ENCODE measurements around the gene TREML1. TPM values are rescaled to one million over a fixed set of nuclear protein-coding genes. Genes with fewer than 3 reads are reported as not detected.

The TREML1 gene
- total RNA-seq, 1 experiment from 2014 or later: not detected

GRCh38 chr6:41147917-41148316, 6.2 kb downstream of the TREML1 start:
- no peaks in the 10 kb centered on the region for H3K4me1 ChIP-seq (ENCODE audit: insufficient read depth, low read length, poor library complexity, severe bottlenecking)
- TF ChIP-seq EZH2 (IDR thresholded peaks at IDR 0.05; ENCODE audit: borderline replicate concordance, low read depth, low read length, poor library complexity, severe bottlenecking) (no peak), CTCF (conservative IDR thresholded peaks at IDR 0.05; ENCODE audit: low read depth, low read length) (no peak)
- no peaks in the 10 kb centered on the region for H3K9me3 ChIP-seq (ENCODE audit: low read depth, low read length, poor library complexity, severe bottlenecking)
- POLR2A ChIA-PET (ENCODE audit: low non-redundant PET): no interaction called here
- no TSS peak for BruUV-seq (replicated peaks)
- no peak overlapping the region for H3K4me3 ChIP-seq (ENCODE audit: low read depth, low read length, poor library complexity, severe bottlenecking)
- intact Hi-C loops (cut with micrococcal nuclease; ENCODE audit: unreplicated experiment): no loop called here
- H3K27me3 ChIP-seq (replicated peaks; ENCODE audit: insufficient read depth, low read depth, low read length, poor library complexity): peaks cover 10% of the 10 kb centered on the region
- no peak overlapping the region for H3K27ac ChIP-seq (ENCODE audit: low read depth, low read length, poor library complexity, severe bottlenecking)
- CTCF ChIA-PET: no interaction called here
- DNase-seq (ENCODE audit: low spot score): no peak
- H3K36me3 ChIP-seq (ENCODE audit: insufficient read depth, low read length, poor library complexity, severe bottlenecking): no peaks in the 10 kb centered on the region

- H3K9me3 ChIP-seq (ENCODE audit: low read depth, low read length, poor library complexity, severe bottlenecking): no peaks in the 10 kb centered on the region
- no TSS peak for BruUV-seq (replicated peaks)
- no peak overlapping the region for H3K27ac ChIP-seq (ENCODE audit: low read depth, low read length, poor library complexity, severe bottlenecking)
- no peak for DNase-seq (ENCODE audit: low spot score)
- no peaks in the 10 kb centered on the region for H3K4me1 ChIP-seq (ENCODE audit: insufficient read depth, low read length, poor library complexity, severe bottlenecking)
- H3K36me3 ChIP-seq (ENCODE audit: insufficient read depth, low read length, poor library complexity, severe bottlenecking): no peaks in the 10 kb centered on the region
- no peak overlapping the region for H3K4me3 ChIP-seq (ENCODE audit: low read depth, low read length, poor library complexity, severe bottlenecking)
- POLR2A ChIA-PET (ENCODE audit: low non-redundant PET): no interaction called here
- intact Hi-C loops (cut with micrococcal nuclease; ENCODE audit: unreplicated experiment): no loop called here
- no peaks in the 10 kb centered on the region for H3K27me3 ChIP-seq (replicated peaks; ENCODE audit: insufficient read depth, low read depth, low read length, poor library complexity)
- CTCF ChIA-PET: no interaction called here
- no peak for TF ChIP-seq EZH2 (IDR thresholded peaks at IDR 0.05; ENCODE audit: borderline replicate concordance, low read depth, low read length, poor library complexity, severe bottlenecking)
- no peak for TF ChIP-seq CTCF (conservative IDR thresholded peaks at IDR 0.05; ENCODE audit: low read depth, low read length)
These were observed 17.2 kb downstream of the TREML1 start for GRCh38 chr6:41136911-41137310.

DNA sequence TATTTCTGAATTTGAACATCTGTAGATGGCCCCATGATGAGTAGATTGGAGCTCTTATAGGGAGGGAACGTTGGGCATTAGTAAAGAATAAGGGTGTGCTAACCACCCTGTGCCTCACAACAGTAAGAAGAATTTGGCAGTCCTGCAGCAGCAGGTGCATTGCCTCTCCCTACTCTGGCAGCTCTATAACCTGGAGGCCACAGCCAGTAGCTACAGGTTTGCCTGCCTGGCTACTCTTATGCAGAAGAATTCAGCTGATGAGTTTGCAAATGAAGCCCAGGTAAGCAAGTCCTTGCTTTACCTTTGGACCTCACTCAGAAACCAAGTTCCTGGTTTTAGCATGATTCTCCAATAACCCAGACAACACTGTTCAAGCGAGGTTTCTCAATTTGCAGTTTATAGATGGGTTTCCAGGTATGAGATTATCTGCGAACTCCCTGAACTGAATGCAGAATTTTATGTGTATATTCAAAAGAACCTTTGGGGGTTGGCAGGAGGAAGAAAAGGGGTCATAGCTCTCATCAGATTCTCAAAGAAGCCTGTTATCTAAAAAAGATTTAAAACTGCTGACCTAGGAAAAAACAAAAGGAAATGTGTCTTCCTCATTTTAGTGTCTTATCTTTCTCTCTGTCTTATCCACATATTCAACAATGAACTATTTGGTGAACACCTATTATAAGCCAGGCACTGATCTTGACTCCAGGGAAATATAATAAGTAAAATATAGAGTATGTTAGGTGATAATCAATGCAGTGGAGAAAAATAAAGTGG, 18.9 kb downstream of the TREML1 start:
- TF ChIP-seq EZH2 (IDR thresholded peaks at IDR 0.05; ENCODE audit: borderline replicate concordance, low read depth, low read length, poor library complexity, severe bottlenecking): no peak
- no peak for TF ChIP-seq CTCF (conservative IDR thresholded peaks at IDR 0.05; ENCODE audit: low read depth, low read length)
- POLR2A ChIA-PET (ENCODE audit: low non-redundant PET): no interaction called here
- no peak overlapping the region for H3K4me3 ChIP-seq (ENCODE audit: low read depth, low read length, poor library complexity, severe bottlenecking)
- no peak overlapping the region for H3K27ac ChIP-seq (ENCODE audit: low read depth, low read length, poor library complexity, severe bottlenecking)
- no peaks in the 10 kb centered on the region for H3K36me3 ChIP-seq (ENCODE audit: insufficient read depth, low read length, poor library complexity, severe bottlenecking)
- H3K27me3 ChIP-seq (replicated peaks; ENCODE audit: insufficient read depth, low read depth, low read length, poor library complexity): no peaks in the 10 kb centered on the region
- intact Hi-C loops (cut with micrococcal nuclease; ENCODE audit: unreplicated experiment): no loop called here
- DNase-seq (ENCODE audit: low spot score): no peak
- H3K4me1 ChIP-seq (ENCODE audit: insufficient read depth, low read length, poor library complexity, severe bottlenecking): no peaks in the 10 kb centered on the region
- BruUV-seq (replicated peaks): no TSS peak
- no peaks in the 10 kb centered on the region for H3K9me3 ChIP-seq (ENCODE audit: low read depth, low read length, poor library complexity, severe bottlenecking)
- CTCF ChIA-PET: no interaction called here

Data from A673 (cell line).